ENCODE data around the gene UCP3.

- no peak for TF ChIP-seq POLR2A (IDR thresholded peaks at IDR 0.05)
- TF ChIP-seq, protein P1, sequence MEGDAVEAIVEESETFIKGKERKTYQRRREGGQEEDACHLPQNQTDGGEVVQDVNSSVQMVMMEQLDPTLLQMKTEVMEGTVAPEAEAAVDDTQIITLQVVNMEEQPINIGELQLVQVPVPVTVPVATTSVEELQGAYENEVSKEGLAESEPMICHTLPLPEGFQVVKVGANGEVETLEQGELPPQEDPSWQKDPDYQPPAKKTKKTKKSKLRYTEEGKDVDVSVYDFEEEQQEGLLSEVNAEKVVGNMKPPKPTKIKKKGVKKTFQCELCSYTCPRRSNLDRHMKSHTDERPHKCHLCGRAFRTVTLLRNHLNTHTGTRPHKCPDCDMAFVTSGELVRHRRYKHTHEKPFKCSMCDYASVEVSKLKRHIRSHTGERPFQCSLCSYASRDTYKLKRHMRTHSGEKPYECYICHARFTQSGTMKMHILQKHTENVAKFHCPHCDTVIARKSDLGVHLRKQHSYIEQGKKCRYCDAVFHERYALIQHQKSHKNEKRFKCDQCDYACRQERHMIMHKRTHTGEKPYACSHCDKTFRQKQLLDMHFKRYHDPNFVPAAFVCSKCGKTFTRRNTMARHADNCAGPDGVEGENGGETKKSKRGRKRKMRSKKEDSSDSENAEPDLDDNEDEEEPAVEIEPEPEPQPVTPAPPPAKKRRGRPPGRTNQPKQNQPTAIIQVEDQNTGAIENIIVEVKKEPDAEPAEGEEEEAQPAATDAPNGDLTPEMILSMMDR (IDR thresholded peaks at IDR 0.05) = no peak
These were observed 43.7 kb downstream of the UCP3 start for GRCh38 chr11:73965076-73965763.
